Gastrocnemius medialis (tissue), 4 donors: ENCODE results near the gene KLF9. TPM values are rescaled to one million over a fixed set of nuclear protein-coding genes. Genes with fewer than 3 reads are reported as not detected.

Experiments
- ATAC-seq, 2 donors: fragments of 150-250 bp; one replicate each; pipeline ENCODE4 v1.9.1; 2016
- DNase-seq, 2 donors: peaks; one replicate each; pipeline ENCODE4 v3.0.0-alpha.2; 2019
- H3K27ac ChIP-seq, 4 donors: fragments of 200-600 bp; sonication (generic); 1 replicate in 1 of 4; 2 replicates in 3 of 4; pipeline ENCODE4 v1.5.1; 2016 to 2018; ENCODE audit warnings: mild to moderate bottlenecking in 2 of 4, moderate library complexity in 1 of 4
- H3K27me3 ChIP-seq, 3 donors: fragments of 200-600 bp; sonication (generic) in 2 of 3; 1 replicate in 1 of 3; 2 replicates in 2 of 3; pipeline versions ENCODE4 v1.5.1 to v1.6.0; 2016 to 2019; ENCODE audit warnings: mild to moderate bottlenecking in 1 of 3, moderate library complexity in 1 of 3
- H3K36me3 ChIP-seq, 2 donors: fragments of 200-600 bp; sonication (generic) in 1 of 2; one replicate each; pipeline ENCODE4 v1.5.1; 2017 to 2018
- H3K4me1 ChIP-seq, 2 donors: fragments of 200-600 bp; sonication (generic) in 1 of 2; one replicate each; pipeline ENCODE4 v1.5.1; 2016 to 2017; ENCODE audit warnings: mild to moderate bottlenecking in 2 of 2
- H3K4me3 ChIP-seq, 4 donors: fragments of 200-600 bp; sonication (generic) in 3 of 4; 1 replicate in 1 of 4; 2 replicates in 3 of 4; pipeline ENCODE4 v1.5.1; 2016 to 2019; ENCODE audit warnings: mild to moderate bottlenecking in 2 of 4
- H3K9me3 ChIP-seq, 3 donors: fragments of 200-600 bp; sonication (generic) in 2 of 3; 1 replicate in 1 of 3; 2 replicates in 2 of 3; pipeline ENCODE4 v1.5.1; 2016 to 2019
- CTCF ChIP-seq, 5 experiments: fragments of 450-650 bp in 3 of 5; fragments of 200-600 bp in 2 of 5; sonication (generic) in 2 of 5; IDR thresholded peaks in 4 of 5; conservative IDR thresholded peaks in 1 of 5; 1 replicate in 4 of 5; 2 replicates in 1 of 5; pipeline ENCODE4 v1.5.1; 2016 to 2019; ENCODE audit warnings: antibody characterized with exemption in 5 of 5, mild to moderate bottlenecking in 3 of 5, moderate library complexity in 3 of 5
- POLR2A ChIP-seq, 2 donors: fragments of 450-650 bp; IDR thresholded peaks; one replicate each; pipeline ENCODE4 v1.6.1; 2017; ENCODE audit warnings: antibody characterized with exemption in 2 of 2, mild to moderate bottlenecking in 2 of 2, moderate library complexity in 2 of 2
- in situ Hi-C, 4 donors: fragments of 200-750 bp; cut with MboI; loops; one replicate each; pipeline versions ENCODE4 v1.15.0 to v1.8.0; 2017; ENCODE audit warnings: low sequenced_read_pairs in 4 of 4
- intact Hi-C: fragments of 100-400 bp; cut with DNase I; formaldehyde crosslinking; loops from one replicate; pipeline ENCODE4 v1.15.1; 2023; ENCODE audit warnings: low total_unique reads
- total RNA-seq, 4 donors: library from RNA; depleted of rRNA; stranded (reverse); fragments of >200 nt; gene quantifications; one replicate each; pipeline versions ENCODE4 v1.1.0 to v1.2.3, GENCODE V29; 2016

KLF9 gene
- total RNA-seq, 4 donors from 2014 or later, result 122 to 174 (median 169) TPM

DNA sequence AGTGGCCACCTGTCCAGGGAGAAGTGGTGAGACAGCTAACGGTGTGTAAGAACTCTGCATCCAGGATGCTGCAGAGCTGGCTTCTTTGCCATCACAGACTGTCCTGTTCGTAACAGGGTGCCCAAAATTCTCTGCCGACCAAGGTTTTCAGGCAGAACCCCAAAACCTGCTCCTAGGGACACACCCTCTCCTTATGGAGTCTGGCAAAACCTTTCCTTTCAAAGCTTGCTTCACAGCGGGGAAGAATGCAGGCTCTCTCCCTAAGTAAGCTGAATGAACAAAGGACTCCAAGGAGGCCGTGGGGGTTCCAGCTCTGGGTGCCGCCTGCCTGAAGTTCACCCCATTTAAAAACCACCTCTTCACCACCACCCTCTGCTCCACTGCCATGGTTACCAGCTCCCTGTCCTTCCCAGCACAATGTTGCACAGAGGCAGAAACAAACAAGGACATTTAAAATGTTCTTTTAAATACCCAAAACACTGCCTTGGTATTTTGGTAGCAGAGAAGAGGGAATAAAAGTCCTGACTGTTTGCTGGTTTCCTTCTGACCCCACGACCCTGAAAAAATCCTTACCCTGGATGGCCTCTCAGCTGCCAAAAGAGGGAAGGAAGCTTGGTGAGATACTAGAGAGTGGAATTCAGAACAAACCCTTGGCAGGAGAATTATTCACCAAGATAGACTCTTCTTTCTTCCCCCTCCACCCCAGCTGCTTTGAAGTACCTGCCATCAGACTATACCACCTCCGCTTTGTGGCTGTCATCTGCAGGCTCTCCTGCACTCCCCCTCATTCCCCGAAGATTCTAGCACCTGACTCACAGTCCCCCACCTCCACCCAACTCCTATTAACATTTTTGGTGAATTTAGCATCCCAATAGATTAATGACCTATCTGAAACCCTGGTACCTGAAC is 7.1 kb upstream of the KLF9 start:
- H3K27me3 ChIP-seq, result no peaks in the 10 kb centered on the region
- TF ChIP-seq POLR2A (IDR thresholded peaks at IDR 0.05), result no peak
- TF ChIP-seq CTCF (IDR thresholded peaks at IDR 0.05 in 4 of 5, conservative IDR thresholded peaks at IDR 0.05 in 1 of 5), result no peak
- no peaks in the 10 kb centered on the region for H3K9me3 ChIP-seq
- in situ Hi-C loops (no loop called here), intact Hi-C loops (loop anchor here (1.0 kb wide), 1 partner anchor 180 kb away; no protein-coding TSS in a partner anchor)
- H3K4me1 ChIP-seq, result peaks cover 52 to 57% of the 10 kb centered on the region in 2 donors
- ATAC-seq, result peak; percentile 5 to 13
- H3K4me3 ChIP-seq, result peak overlapping the region; percentile 39 to 62 (median 55)
- H3K36me3 ChIP-seq, result no peaks in the 10 kb centered on the region
- peak overlapping the region; percentile 92 to 100 (median 100) for H3K27ac ChIP-seq
- no peak for DNase-seq

DNA sequence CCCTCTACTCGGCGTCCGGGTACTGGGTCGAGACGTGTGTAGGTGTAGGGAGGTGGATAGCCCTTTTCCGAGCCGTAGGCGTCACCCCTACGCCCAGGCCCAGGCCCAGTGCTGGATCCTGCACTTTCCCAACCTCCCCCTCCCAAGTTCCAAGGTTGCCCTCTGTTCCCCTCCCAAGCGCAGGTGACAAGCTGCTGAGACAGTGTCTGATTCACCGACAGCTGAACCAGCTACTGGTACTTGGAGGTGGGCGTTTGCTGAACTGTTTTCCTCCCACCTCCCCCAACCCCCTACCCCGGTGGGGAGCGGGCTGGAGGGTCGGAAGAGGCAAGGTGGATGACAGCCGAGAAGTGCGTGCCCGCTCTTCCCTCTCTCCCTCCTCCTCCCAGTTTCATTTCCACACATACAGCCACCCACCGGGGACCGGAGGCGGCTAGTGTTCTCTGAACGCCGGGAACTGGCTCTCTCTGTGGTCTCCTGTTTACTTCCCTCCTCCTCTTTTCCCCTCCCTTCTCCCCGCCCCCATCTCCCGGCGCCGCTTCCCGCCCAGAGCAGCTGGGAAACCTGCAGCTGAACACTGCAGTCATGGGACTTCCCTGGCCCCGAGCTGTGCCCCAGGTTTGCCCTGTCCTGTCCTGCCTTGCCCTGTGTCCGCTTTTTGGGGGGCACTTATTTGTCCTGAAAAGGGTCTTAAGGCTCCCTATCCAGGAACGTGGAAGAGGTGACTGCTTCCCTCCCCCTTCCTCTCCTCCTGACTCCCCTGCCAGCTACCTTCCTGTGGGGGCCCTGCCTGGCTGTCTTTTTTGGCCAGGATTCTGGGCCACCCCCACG is 6.2 kb upstream of the KLF9 start:
- H3K4me1 ChIP-seq, result peaks cover 59 to 61% of the 10 kb centered on the region in 2 donors
- H3K36me3 ChIP-seq, result no peaks in the 10 kb centered on the region
- DNase-seq, result peak; percentile 98 to 99
- peak overlapping the region; percentile 92 to 100 (median 100) for H3K27ac ChIP-seq
- no peak for TF ChIP-seq POLR2A (IDR thresholded peaks at IDR 0.05)
- TF ChIP-seq CTCF (IDR thresholded peaks at IDR 0.05 in 4 of 5, conservative IDR thresholded peaks at IDR 0.05 in 1 of 5), result no peak
- in situ Hi-C loops, result no loop called here
- ATAC-seq, result peak; percentile 40 to 47
- no peaks in the 10 kb centered on the region for H3K27me3 ChIP-seq
- H3K4me3 ChIP-seq, result peak overlapping the region; percentile 52 to 62 (median 55)
- intact Hi-C loops, result loop anchor here (1.0 kb wide), 4 partner anchors 9 to 181 kb away; no protein-coding TSS in a partner anchor
- H3K9me3 ChIP-seq, result no peaks in the 10 kb centered on the region

DNA sequence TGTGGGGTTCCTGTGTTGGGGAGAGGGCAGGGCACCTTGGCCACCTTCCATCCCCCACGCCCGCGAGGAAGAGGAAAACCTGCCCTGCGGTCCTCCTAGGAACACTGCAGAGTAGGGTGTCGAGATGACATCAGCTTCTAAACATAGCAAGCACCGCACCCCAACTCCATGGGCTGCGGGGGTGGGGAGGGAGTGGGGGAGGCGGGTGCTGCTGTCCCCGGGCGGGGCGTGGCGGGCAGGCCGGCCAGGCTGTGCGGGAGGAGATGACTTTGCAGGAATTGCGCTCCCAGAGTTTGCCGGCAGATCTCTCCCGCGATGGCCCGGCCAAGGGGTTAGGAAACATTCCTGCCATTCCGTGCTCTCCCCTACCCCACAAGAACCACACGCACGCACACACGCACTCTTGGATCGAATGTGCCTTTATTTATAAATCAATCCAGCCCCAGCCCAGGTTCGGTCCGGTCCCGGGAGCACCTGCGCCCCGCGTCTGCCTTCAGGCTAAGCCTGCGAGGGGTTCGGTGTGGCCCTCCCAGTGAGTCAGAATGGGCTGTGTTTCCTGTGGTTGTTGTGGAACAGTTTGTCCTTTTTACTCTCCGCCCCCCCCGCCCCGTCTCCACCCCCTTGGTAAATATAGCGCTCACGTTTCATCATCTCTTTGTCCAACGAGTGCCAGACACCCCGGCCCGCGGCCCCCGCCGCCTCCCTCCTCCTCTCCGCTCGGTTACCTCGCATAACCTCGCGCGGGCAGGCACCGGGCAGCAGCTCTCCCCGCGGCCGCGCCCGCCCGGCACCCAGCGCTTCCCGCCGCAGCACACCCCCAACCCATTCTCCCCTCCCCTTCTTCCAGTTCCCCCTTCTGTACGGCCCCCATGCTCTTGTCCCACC is 5.3 kb upstream of the KLF9 start:
- Histone ChIP-seq H3K36me3 (no peaks in the 10 kb centered on the region), H3K27me3 (no peaks in the 10 kb centered on the region), H3K4me3 (peak overlapping the region; percentile 54 to 62 (median 56)), H3K4me1 (peaks cover 68 to 69% of the 10 kb centered on the region in 2 donors), H3K27ac (peak overlapping the region; percentile 92 to 100 (median 100)), H3K9me3 (no peaks in the 10 kb centered on the region)
- ATAC-seq (peak; percentile 42 to 48), DNase-seq (peak; percentile 97 to 98)
- intact Hi-C loops (loop anchor here (1.0 to 10.0 kb wide), 5 partner anchors 8 to 1943 kb away; no protein-coding TSS in a partner anchor), in situ Hi-C loops (loop anchor here in 3 of 4 donors (5.0 kb wide), 2 partner anchors 63 to 178 kb away; no protein-coding TSS in a partner anchor)
- TF ChIP-seq POLR2A (IDR thresholded peaks at IDR 0.05), result no peak
- TF ChIP-seq CTCF (IDR thresholded peaks at IDR 0.05 in 4 of 5, conservative IDR thresholded peaks at IDR 0.05 in 1 of 5), result peak in 1 of 5 experiments; percentile 5
